Kidney epithelial cell (primary cell): ENCODE results near the gene CEP128. TPM values are rescaled to one million over a fixed set of nuclear protein-coding genes. Genes with fewer than 3 reads are reported as not detected.

ENCODE experiments used
- DNase-seq: peaks from one replicate; pipeline ENCODE4 v3.0.0-alpha.2; 2010; ENCODE audit warnings: low read depth
- H3K27me3 ChIP-seq: 2 replicates; pipeline ENCODE4 v1.6.0; 2011; ENCODE audit warnings: low read length; ENCODE audit not compliant: control insufficient read depth, insufficient read depth
- H3K36me3 ChIP-seq: 2 replicates; pipeline ENCODE4 v1.5.1; 2011; ENCODE audit warnings: low read length; ENCODE audit not compliant: control insufficient read depth, insufficient read depth
- H3K4me3 ChIP-seq: 2 replicates; pipeline ENCODE4 v1.5.1; 2011; ENCODE audit warnings: low read depth, mild to moderate bottlenecking, control low read depth, low read length
- CTCF ChIP-seq: IDR thresholded peaks from 2 replicates; pipeline ENCODE4 v1.5.1; 2011; ENCODE audit warnings: mild to moderate bottlenecking, moderate library complexity, low read length, control low read depth, inconsistent platforms; ENCODE audit not compliant: insufficient read depth, poor library complexity, severe bottlenecking
- total RNA-seq: library from RNA; depleted of rRNA; stranded (reverse); fragments of >200 nt; gene quantifications from 2 replicates; pipeline ENCODE4 v1.2.3, GENCODE V29; 2015

The CEP128 gene
- total RNA-seq, 1 donor from 2014 or later = 1.7 TPM

GRCh38 chr14:80464531-80465149 lies 476.9 kb downstream of the CEP128 start:
- no peaks in the 10 kb centered on the region for H3K36me3 ChIP-seq
- no peak for TF ChIP-seq CTCF

GRCh38 chr14:80456209-80456608 lies 485.3 kb downstream of the CEP128 start:
- Histone ChIP-seq H3K4me3 (no peak overlapping the region), H3K27me3 (no peaks in the 10 kb centered on the region), H3K36me3 (no peaks in the 10 kb centered on the region)
- DNase-seq = peak; percentile 16
- TF ChIP-seq CTCF = no peak

More at GRCh38 chr14:80464531-80465149, 476.9 kb downstream of the CEP128 start:
- no peaks in the 10 kb centered on the region for H3K27me3 ChIP-seq
- DNase-seq = no peak
- no peak overlapping the region for H3K4me3 ChIP-seq

DNA sequence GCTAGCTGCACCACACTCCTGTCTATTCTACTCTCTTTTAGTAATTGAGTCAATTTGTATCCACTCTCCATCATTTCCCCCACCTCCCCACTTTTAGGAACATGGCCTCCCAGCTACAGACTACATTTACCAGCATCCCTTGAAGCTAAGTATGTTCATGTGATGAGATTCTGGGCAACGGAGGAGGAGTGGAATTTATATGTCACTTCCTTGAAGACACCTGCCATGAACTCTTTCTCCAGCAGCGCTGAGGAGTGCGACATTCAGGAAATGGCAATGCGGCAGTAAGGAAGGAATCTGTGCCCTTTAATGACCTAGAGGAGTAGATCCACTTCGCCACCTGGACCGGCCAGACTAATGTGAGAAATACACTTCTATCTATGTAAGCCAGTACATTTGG lies 486.5 kb downstream of the CEP128 start:
- H3K27me3 ChIP-seq = no peaks in the 10 kb centered on the region
- no peak for DNase-seq
- no peaks in the 10 kb centered on the region for H3K36me3 ChIP-seq
- no peak for TF ChIP-seq CTCF
- H3K4me3 ChIP-seq = no peak overlapping the region

DNA sequence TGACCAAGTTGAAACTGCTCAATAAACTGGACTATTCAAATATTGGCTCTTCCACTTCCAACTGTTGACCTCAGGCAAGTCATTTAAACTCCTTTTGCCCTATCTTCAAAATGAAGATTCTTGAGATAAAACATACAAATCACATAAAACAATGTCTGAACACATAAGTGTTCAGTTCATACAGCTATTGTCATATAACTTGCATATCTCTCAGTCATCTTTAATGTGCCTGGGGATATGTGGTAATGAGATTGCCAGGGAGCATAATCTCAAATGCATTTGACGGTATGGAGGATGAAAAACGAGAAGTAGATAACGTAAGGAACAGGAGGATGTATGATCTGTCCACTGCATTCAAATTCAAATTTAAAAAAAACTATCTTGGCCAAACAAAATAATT lies 493.3 kb downstream of the CEP128 start:
- DNase-seq = no peak
- Histone ChIP-seq H3K27me3 (no peaks in the 10 kb centered on the region), H3K4me3 (no peak overlapping the region), H3K36me3 (no peaks in the 10 kb centered on the region)
- TF ChIP-seq CTCF = no peak

GRCh38 chr14:80447392-80447791 lies 494.1 kb downstream of the CEP128 start:
- Histone ChIP-seq H3K36me3 (no peaks in the 10 kb centered on the region), H3K4me3 (no peak overlapping the region), H3K27me3 (no peaks in the 10 kb centered on the region)
- DNase-seq = no peak
- TF ChIP-seq CTCF = no peak

Other genes with a start within 250 kb of the CEP128 start
- gene TSHR, start 13.9 kb upstream of the CEP128 start, total RNA-seq = not detected in 2 replicates